CD14-positive monocyte (primary cell): ENCODE results near the gene GRID1. TPM values are rescaled to one million over a fixed set of nuclear protein-coding genes. Genes with fewer than 3 reads are reported as not detected.
A peak's percentile ranks its signal among the peaks of the same experiment; 100 is the strongest.

Source experiments
- DNase-seq, 3 donors: peaks; one replicate each; pipeline ENCODE4 v3.0.0-alpha.2; 2011 to 2022
- H2AFZ ChIP-seq: 2 replicates; pipeline ENCODE4 v1.6.0; 2012; ENCODE audit warnings: mild to moderate bottlenecking, low read depth, low read length, inconsistent platforms; ENCODE audit not compliant: insufficient read depth, poor library complexity, severe bottlenecking
- H3K27ac ChIP-seq, 2 donors: 1 replicate in 1 of 2; 2 replicates in 1 of 2; pipeline ENCODE4 v1.5.1; 2012 to 2013; ENCODE audit warnings: low read length in 2 of 2, control low read depth in 1 of 2, inconsistent platforms in 1 of 2, low read depth in 1 of 2, mild to moderate bottlenecking in 1 of 2
- H3K27me3 ChIP-seq, 2 donors: one replicate each; pipeline versions ENCODE4 v1.6.0 to v1.6.1; 2011 to 2013; ENCODE audit warnings: low read length in 2 of 2; ENCODE audit not compliant: control insufficient read depth in 2 of 2, insufficient read depth in 2 of 2
- H3K36me3 ChIP-seq, 2 donors: replicated peaks in 1 of 2; 1 replicate in 1 of 2; 2 replicates in 1 of 2; pipeline versions ENCODE4 v1.5.1 to v1.6.1; 2012 to 2013; ENCODE audit warnings: low read length in 2 of 2, control low read depth in 1 of 2, inconsistent platforms in 1 of 2, mild to moderate bottlenecking in 1 of 2; ENCODE audit not compliant: insufficient read depth in 2 of 2, control insufficient read depth in 1 of 2
- H3K4me1 ChIP-seq, 2 donors: 1 replicate in 1 of 2; 2 replicates in 1 of 2; pipeline versions ENCODE4 v1.5.1 to v1.6.1; 2012 to 2013; ENCODE audit warnings: low read length in 2 of 2, control low read depth in 1 of 2, inconsistent platforms in 1 of 2, mild to moderate bottlenecking in 1 of 2, moderate library complexity in 1 of 2; ENCODE audit not compliant: insufficient read depth in 2 of 2, control insufficient read depth in 1 of 2
- H3K4me2 ChIP-seq: replicated peaks from 2 replicates; pipeline ENCODE3; 2012; ENCODE audit warnings: low read length, moderate library complexity, mild to moderate bottlenecking; ENCODE audit not compliant: poor library complexity, severe bottlenecking; ENCODE audit errors: extremely low read depth
- H3K4me3 ChIP-seq, 3 experiments: fragments of 200-600 bp in 1 of 3; sonication (generic) in 1 of 3; replicated peaks in 1 of 3; 1 replicate in 2 of 3; 2 replicates in 1 of 3; pipeline ENCODE4 v1.5.1; 2011 to 2013; ENCODE audit warnings: low read length in 3 of 3, mild to moderate bottlenecking in 3 of 3, control low read depth in 2 of 3, low read depth in 2 of 3, inconsistent platforms in 1 of 3, moderate library complexity in 1 of 3
- H3K79me2 ChIP-seq: 2 replicates; pipeline ENCODE4 v1.6.0; 2012; ENCODE audit warnings: mild to moderate bottlenecking, control low read depth, inconsistent platforms, low read length, moderate library complexity; ENCODE audit not compliant: insufficient read depth
- H3K9ac ChIP-seq: 2 replicates; pipeline ENCODE4 v1.6.0; 2017; ENCODE audit warnings: low read length, mild to moderate bottlenecking; ENCODE audit not compliant: insufficient read depth, poor library complexity, severe bottlenecking
- H3K9me3 ChIP-seq, 2 donors: replicated peaks in 1 of 2; 1 replicate in 1 of 2; 2 replicates in 1 of 2; pipeline versions ENCODE4 v1.5.1 to v1.6.1; 2012 to 2013; ENCODE audit warnings: low read length in 2 of 2, control low read depth in 1 of 2; ENCODE audit not compliant: control insufficient read depth in 1 of 2, insufficient read depth in 1 of 2
- H4K20me1 ChIP-seq: 2 replicates; pipeline ENCODE4 v1.6.0; 2012; ENCODE audit warnings: mild to moderate bottlenecking, low read length, control low read depth, moderate library complexity; ENCODE audit not compliant: insufficient read depth
- H3K27ac Mint-ChIP-seq, 7 donors: one replicate each; pipeline ENCODE4 v1.8.0; 2020; ENCODE audit warnings: mild to moderate bottlenecking in 7 of 7, mixed read lengths in 7 of 7, moderate library complexity in 6 of 7, inconsistent platforms in 2 of 7
- H3K27me3 Mint-ChIP-seq, 3 donors: one replicate each; pipeline ENCODE4 v1.8.0; 2021 to 2022; ENCODE audit warnings: low read depth in 3 of 3, mild to moderate bottlenecking in 3 of 3, mixed read lengths in 3 of 3, moderate library complexity in 3 of 3, inconsistent platforms in 1 of 3
- H3K36me3 Mint-ChIP-seq, 2 donors: one replicate each; pipeline ENCODE4 v1.8.0; 2020; ENCODE audit warnings: mixed read lengths in 2 of 2, inconsistent platforms in 1 of 2, mild to moderate bottlenecking in 1 of 2
- H3K4me1 Mint-ChIP-seq: one replicate; pipeline ENCODE4 v1.8.0; 2020; ENCODE audit warnings: mild to moderate bottlenecking, mixed read lengths
- H3K4me3 Mint-ChIP-seq, 2 donors: one replicate each; pipeline ENCODE4 v1.8.0; 2020; ENCODE audit warnings: mild to moderate bottlenecking in 2 of 2, mixed read lengths in 2 of 2, moderate library complexity in 1 of 2
- H3K9me3 Mint-ChIP-seq, 7 donors: one replicate each; pipeline ENCODE4 v1.8.0; 2020 to 2022; ENCODE audit warnings: mixed read lengths in 7 of 7, mild to moderate bottlenecking in 6 of 7, moderate library complexity in 6 of 7, inconsistent platforms in 2 of 7
- WGBS: methylation state at CpG from one replicate; pipeline ENCODE4 v1.1.5; 2013; ENCODE audit warnings: missing lambda C conversion rate; ENCODE audit not compliant: insufficient coverage; 5-methylcytosine and 5-hydroxymethylcytosine counted together
- intact Hi-C, 2 donors: fragments of 100-400 bp; cut with micrococcal nuclease; formaldehyde crosslinking; loops; one replicate each; pipeline versions ENCODE4 v1.15.0 to v1.15.1; 2023
- polyA plus RNA-seq, 3 donors: library from polyadenylated mRNA; depleted of rRNA in 1 of 3; unstranded in 2 of 3; stranded (reverse) in 1 of 3; fragments of 300-500 nt in 2 of 3; fragments of >200 nt in 1 of 3; fragmentation: Illumina TruSeq in 2 of 3; gene quantifications; 1 replicate in 2 of 3; 2 replicates in 1 of 3; pipeline ENCODE4 v1.2.3, GENCODE V29; 2012 to 2021
- TF ChIP-seq, protein P1 (sequence below): fragments of 200-600 bp; IDR thresholded peaks from one replicate; pipeline ENCODE4 v1.8.0; 2022; ENCODE audit warnings: antibody characterized with exemption, mild to moderate bottlenecking

GRID1 gene
- polyA plus RNA-seq, 3 donors, result not detected

DNA sequence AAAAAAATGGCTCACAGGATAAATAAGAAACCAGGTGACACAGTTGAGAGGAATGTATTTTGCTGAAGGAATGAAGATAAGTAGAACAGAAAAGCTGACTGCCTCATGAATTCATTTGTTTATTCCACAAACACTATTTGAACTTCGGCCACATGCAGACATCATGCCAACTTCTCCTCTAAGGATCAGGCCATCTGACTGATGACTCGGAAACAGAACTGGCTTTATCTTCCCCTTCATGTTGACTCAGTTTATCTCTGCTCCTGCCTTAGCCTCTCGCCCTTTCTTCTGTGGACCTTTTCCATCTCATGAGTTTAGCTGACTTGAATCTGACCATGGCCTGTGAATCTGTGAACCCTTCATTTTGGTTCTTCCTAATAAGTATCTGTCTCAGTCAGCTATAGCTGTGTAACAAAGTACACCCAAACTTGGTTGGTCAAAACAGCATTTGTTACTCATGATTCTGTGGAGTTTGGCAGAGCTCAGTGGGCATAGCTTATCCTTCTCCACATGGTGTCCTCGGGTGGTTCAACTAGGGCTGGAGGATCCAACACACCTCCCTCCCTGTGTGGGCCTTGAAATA, 44.0 kb upstream of the GRID1 start:
- Histone ChIP-seq H3K9ac (no peak overlapping the region), H3K36me3 (no peaks in the 10 kb centered on the region), H3K4me3 (no peak overlapping the region), H3K79me2 (no peaks in the 10 kb centered on the region), H4K20me1 (no peaks in the 10 kb centered on the region), H3K27me3 (no peaks in the 10 kb centered on the region), H3K9me3 (no peaks in the 10 kb centered on the region), H3K27ac (no peak overlapping the region), H3K4me2 (no peak overlapping the region), H3K4me1 (peaks cover 17 to 21% of the 10 kb centered on the region in 2 donors), H2AFZ (peak overlapping the region; percentile 41)
- no peaks in the 10 kb centered on the region for H3K36me3 Mint-ChIP-seq
- peaks cover 29% of the 10 kb centered on the region for H3K4me1 Mint-ChIP-seq
- H3K4me3 Mint-ChIP-seq, result no peak overlapping the region
- no peak overlapping the region for H3K27ac Mint-ChIP-seq
- TF ChIP-seq, protein P1, sequence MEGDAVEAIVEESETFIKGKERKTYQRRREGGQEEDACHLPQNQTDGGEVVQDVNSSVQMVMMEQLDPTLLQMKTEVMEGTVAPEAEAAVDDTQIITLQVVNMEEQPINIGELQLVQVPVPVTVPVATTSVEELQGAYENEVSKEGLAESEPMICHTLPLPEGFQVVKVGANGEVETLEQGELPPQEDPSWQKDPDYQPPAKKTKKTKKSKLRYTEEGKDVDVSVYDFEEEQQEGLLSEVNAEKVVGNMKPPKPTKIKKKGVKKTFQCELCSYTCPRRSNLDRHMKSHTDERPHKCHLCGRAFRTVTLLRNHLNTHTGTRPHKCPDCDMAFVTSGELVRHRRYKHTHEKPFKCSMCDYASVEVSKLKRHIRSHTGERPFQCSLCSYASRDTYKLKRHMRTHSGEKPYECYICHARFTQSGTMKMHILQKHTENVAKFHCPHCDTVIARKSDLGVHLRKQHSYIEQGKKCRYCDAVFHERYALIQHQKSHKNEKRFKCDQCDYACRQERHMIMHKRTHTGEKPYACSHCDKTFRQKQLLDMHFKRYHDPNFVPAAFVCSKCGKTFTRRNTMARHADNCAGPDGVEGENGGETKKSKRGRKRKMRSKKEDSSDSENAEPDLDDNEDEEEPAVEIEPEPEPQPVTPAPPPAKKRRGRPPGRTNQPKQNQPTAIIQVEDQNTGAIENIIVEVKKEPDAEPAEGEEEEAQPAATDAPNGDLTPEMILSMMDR, result no peak
- intact Hi-C loops, result no loop called here
- no peak for DNase-seq
- WGBS, result 83% methylated on average over 4 of the region's 4 CpGs
- H3K9me3 Mint-ChIP-seq, result peaks cover 0 to 7% (median 5%) of the 10 kb centered on the region in 7 donors
- H3K27me3 Mint-ChIP-seq, result peaks cover 0 to 3% (median 2%) of the 10 kb centered on the region in 3 donors

DNA sequence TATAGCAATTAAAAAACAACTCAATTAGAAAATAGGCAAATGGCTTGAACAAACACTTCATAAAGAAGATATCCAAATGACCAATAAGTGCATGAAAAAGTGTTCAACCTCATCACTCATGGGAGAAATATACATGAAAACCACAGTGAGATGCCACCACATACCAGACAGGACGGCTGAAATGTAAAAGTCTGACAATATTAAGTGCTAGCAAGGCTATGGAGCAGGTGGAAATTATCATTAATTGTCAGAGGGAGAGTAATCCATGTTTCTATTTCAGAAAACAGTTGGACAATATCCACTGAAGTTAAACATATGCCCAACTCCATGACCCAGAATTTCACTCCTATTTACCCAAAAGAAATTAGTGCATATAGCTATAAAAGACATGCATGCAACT, 42.6 kb upstream of the GRID1 start:
- no peak overlapping the region for H3K9ac ChIP-seq
- no peaks in the 10 kb centered on the region for H3K9me3 ChIP-seq
- H3K4me3 ChIP-seq, result no peak overlapping the region
- Mint-ChIP-seq H3K4me3 (no peak overlapping the region), H3K9me3 (peaks cover 0 to 7% (median 5%) of the 10 kb centered on the region in 7 donors), H3K27me3 (peaks cover 0 to 9% (median 2%) of the 10 kb centered on the region in 3 donors), H3K36me3 (no peaks in the 10 kb centered on the region), H3K4me1 (peaks cover 29% of the 10 kb centered on the region), H3K27ac (no peak overlapping the region)
- H3K36me3 ChIP-seq, result no peaks in the 10 kb centered on the region
- no peaks in the 10 kb centered on the region for H3K27me3 ChIP-seq
- no peaks in the 10 kb centered on the region for H3K79me2 ChIP-seq
- intact Hi-C loops, result no loop called here
- no peak overlapping the region for H3K27ac ChIP-seq
- no peaks in the 10 kb centered on the region for H4K20me1 ChIP-seq
- no peak overlapping the region for H3K4me2 ChIP-seq
- TF ChIP-seq, protein P1, result no peak
- H2AFZ ChIP-seq, result no peak overlapping the region
- no CpG with 5 or more reads among the region's 1 CpG for WGBS
- H3K4me1 ChIP-seq, result peaks cover 17 to 21% of the 10 kb centered on the region in 2 donors
- no peak for DNase-seq
